Ramos (cell line): ENCODE data around the gene BMP4.

Experiments used
- in situ Hi-C: fragments of 300-500 bp; cut with MboI; formaldehyde crosslinking; loops from one replicate; pipeline ENCODE4 v1.14.3; 2022; ENCODE audit warnings: low sequenced_read_pairs; ENCODE audit not compliant: unreplicated experiment

Gene BMP4

DNA sequence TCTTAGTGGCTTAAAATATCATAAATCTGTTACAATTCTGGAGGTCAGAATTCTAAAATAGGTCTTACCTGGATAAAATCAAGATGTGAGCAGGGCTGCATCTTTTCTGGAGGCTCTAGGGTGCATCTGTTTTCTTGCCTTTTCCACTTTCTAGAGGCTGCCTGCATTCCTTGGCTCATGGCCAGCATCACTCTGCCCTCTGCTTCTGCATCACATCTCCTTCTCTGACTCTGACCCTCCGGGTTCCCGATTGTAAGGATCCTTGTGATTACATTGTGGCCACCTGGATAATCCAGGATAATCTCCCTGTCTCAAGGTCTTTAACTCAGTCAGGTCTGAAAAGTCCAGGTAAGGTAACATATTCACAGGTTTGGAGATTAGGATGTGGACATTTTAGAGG is 11.0 kb upstream of the BMP4 start:
- in situ Hi-C loops, result no loop called here

DNA sequence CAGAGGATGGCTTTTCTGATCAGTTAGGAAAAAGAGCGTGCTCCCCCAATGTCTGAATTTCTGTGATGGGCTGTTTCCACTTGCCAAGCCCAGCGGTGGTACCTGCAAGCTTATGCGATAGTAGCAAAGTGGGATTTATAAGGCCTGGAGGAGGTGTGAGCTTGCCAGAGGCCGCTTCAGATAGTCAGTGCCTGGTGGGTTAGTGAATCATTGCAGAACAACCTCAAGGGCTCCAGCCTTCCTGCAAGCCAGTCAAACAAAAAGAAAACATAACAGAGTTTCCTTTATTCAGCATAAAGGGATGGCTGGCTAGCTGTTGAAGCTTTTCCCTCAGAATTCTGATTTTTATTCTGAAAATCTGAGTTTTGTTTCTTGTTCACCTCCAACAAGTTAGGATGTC is 7.6 kb upstream of the BMP4 start:
- in situ Hi-C loops, result no loop called here

DNA sequence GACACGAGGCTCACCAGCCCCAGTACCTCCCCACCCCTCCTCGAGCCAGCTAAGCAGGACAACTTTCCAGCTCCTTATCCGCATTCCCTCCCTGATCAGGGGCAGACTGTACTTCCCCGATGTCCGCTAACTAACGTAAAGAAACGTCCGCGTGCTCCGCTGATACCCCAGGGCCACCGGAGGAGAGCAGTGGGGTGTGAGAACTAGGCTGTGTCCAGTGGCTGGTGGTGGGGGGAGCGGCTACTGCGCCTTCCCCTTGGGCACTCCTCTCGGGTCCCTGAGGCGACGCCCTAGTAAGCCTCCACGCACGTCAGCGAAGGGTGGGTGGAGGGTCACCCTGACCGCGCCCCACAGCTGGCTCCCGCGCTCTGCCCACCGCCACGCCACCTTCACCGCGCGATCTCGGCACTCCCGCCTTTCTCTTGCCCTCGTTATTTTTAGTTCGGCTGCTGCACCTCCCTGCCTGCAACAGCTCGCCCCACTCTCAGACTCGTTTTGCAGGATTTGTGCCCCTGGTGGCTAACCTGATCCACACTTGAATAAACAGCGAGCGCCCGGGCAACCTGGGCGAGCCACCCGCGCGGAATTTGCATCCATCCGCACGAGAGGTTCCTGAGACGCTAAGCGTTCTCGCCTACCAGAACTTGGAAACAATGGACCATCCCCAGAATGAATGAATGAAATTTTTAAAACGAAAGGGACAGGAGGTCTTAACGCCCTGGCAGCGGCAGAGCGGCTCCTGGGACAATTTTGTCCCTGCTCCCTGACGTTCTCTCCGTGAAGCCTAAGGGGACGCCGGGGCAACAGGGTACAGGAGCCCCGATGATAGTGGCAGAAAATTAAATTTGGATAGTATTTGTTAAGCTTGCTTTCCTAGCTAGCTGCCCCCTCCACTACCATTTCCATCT is 6.9 kb upstream of the BMP4 start:
- in situ Hi-C loops, result no loop called here

DNA sequence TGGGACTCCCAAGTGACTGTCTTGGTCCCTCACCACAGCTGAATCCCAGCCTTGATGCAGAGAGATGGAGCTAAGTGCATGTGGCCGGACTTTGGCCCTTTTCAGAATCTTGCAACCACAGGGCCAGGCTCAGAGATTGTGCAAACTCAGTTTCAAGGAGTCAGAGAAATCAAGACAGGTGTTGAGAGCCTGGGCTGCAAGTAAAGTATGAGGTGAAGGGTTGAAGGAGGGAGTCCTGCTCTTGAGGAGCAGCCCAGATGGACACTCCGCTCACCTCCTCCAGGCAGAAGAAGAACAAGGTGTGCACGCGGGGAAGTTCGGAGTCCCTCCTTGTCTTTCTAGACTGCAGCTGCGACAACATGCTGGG is 6.3 kb upstream of the BMP4 start:
- in situ Hi-C loops, result no loop called here

DNA sequence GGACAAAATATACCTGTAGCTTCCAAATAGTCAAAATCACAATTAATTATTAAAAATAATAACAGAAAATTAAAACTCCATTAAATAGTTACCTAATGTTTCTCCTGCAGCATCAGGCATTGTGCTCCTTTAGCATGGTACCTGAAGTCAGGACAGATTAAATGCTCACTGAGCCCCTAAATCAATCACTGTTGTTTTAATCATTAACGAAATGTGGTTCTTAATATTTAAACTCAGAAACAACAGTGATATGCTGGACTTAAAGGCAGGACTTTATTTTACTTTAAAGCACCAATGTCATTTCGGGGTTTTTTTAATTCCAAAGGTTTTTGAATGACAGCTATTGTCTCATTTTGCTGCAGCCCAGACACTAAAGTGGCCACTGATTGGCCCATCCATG is 2.0 kb upstream of the BMP4 start:
- in situ Hi-C loops, result no loop called here

DNA sequence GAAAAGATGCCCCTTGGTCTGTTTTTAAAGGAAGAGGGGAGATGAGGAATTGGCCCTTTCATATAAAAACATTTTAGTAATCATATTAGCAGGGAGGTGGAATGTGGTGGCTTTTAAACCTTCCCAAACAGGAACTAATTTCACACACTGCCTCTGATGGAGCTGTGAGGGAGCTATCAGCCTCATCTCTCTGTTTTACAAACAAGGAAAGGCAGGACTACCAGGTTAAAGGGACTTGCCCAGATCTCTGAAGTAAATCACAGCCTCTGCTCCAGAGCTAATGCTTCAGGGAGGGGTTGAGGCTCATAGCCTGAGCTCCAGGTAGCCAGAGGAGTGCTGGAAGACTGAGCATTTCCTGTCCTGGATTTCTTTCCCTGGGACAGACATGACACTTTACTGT is 1.1 kb upstream of the BMP4 start:
- in situ Hi-C loops, result no loop called here

DNA sequence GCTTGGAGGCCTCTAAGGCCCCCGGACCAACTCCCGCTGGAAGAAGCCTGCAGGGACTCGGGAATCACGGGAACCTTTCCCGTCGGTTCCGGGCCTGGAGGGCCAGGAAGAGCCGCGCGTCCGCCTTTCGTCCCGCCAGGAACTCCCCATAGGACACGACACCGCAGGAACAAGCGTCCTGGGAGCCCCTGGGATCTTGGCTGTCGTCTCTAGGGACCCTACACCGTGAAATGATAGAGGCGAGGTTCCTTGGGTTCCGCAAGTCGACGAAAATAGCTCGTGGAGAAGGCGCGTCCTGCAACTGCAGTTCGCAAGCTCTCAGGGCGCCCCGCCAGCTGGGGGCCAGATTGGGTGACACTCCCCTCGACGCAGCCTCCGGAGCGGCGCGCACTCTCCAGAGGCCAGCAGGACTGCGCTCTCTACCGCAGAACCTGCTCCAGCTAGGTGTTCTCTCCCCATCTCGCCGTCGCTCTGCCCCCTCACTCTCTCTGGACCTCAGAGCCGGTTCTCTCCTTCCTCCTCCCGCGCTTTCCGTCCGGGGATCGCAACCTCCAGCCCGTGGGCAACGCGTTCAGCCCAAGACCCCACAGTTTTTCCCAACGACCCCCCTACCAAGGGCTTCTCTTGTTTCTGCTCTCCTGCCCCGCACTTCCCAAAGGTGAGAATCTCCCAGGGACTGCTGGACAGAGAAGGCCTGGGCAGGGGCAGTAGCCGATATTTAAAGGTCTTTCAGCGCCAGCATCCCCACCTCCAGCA is 776 bp downstream of the BMP4 start:
- in situ Hi-C loops, result no loop called here

DNA sequence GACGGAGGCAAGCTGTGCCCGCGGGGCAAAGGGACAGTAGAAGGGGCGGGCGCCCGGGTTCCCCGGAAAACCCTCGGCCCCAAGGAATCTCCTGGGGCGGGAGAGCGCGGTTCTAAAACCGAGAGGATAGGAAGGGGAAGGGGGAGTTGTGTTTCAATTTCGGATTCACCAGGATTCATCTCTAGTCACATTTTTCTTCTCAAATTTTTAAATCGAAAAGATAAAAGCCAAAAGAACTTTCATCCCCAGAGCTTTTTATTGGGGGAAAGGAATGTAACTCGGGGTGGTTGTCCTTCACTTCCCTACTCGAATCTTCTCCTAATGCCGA is 1.4 kb downstream of the BMP4 start:
- in situ Hi-C loops, result no loop called here

DNA sequence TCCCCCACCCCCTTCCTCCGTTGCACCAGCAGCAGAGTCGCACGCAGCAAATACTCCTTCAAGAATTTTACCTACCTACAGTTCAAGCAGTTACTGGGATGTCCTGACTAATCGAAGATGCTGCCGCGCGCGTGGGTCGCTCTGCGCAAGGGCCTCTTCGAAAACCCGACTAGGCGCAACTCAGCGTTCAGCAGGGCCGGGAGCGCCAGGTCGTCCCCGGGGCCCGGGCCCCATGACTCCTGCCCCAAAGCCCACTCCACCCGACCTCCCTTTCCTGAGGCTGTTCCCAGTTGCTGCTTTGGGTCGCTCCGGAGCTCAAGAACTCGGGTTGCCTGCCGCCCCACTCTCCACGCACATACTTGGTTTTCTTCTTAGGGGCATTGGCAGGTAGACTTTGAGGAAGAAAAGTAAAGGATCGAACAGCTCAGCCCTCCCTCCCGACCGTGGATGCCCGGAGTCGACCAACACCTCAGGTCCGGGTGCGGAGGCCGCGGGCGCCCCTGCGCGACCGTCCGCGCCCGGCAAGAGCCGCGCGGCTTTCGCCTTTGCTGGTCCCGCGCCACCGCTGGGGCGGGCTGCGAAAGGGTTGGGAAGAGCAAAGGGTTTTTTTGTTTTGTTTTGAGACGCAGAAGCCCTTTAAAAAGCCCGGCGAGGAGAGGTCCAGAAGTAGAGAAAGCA is 1.9 kb downstream of the BMP4 start:
- in situ Hi-C loops, result no loop called here

DNA sequence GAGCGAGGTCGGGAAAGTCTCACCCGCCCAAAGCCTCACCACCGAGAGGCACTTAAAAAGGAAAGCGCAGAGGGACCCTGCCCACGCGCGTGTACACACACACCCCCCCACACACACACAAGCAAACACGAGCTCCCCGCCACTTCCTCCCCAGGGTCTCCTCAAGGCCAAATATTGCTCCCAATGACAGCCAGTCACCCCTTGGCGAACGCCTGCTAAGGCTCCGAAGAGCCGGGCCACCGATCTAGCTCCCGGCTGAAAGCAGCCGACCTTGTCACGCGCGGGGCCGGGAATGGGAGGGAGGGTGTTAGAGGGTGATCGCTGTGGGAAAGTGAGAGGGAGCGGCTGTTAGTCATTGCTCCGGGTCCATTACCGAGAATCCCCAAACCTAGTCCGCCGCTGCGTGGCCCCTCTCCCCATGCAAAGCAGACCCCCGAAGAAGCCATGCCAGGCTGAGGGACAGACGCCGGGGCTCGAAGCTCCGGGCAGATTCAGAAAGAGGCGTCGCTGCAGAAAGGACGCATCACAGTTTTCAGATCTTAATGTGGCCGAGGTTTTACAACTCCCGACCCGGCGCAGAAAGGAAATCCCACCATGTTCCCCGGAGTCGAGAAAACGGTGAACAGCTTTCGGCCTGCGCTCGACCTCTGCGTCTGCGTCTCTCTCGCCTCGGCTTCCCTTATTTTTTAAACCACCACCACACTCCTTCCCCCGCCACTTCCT is 2.6 kb downstream of the BMP4 start:
- in situ Hi-C loops, result no loop called here

DNA sequence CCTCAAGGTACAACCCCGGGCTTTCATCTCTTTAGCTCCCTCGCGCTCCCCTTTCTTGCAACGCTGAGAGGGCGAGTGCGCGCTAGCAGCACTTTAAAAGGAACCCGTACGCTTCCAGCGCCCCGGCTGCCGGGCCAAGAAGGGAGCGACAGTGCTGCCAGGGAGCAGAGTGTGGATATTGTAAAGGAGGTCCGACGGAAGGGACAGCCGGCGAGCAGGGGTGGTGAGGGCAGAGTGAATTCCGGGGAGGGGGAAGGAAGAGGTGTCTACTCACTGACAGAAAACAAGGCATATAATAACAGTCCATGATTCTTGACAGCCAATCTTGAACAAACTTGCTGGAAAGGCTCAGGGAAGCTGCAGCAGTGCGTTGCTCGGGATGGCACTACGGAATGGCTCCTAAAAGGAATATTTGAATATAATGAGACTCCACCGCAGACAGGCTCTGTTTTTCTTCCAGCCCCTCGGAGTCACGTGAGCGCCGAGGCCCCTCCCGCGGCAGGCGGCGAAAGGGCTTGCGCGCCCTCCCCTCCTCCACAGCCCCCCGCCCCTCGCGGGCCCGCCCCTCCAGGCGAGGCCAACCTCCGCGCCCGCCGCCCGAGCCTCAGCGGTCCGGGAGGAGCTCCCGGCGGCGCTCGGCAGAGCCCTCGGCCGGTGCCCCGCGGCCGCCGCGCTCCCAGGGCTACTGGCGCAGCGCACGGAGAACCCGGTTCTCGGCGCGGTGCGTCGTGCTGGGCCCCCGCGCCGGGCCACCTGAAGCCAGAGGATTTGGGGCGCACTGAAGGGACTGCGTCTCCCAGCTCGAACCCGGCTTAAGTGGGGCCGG is 3.4 kb downstream of the BMP4 start:
- in situ Hi-C loops, result no loop called here

DNA sequence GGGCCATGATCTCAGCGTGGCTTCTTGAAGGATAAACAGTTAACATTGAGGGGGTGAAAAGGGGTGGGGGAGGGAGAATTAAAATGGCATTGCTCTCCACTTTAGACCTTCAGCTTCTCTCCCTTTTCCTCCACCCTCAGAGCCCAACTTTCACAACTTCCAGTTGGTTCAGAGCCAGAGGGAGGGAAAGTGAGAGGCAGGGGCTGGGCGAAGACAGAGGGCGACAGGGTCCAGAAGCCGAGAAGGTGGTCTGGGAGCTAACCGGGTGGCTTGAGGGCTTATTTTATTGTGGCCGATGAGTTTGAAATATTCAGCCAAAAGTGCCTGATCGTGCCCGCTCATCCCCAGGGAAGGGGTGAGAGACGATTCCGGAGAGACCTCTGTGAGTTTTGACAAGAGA is 4.1 kb downstream of the BMP4 start:
- in situ Hi-C loops, result no loop called here

DNA sequence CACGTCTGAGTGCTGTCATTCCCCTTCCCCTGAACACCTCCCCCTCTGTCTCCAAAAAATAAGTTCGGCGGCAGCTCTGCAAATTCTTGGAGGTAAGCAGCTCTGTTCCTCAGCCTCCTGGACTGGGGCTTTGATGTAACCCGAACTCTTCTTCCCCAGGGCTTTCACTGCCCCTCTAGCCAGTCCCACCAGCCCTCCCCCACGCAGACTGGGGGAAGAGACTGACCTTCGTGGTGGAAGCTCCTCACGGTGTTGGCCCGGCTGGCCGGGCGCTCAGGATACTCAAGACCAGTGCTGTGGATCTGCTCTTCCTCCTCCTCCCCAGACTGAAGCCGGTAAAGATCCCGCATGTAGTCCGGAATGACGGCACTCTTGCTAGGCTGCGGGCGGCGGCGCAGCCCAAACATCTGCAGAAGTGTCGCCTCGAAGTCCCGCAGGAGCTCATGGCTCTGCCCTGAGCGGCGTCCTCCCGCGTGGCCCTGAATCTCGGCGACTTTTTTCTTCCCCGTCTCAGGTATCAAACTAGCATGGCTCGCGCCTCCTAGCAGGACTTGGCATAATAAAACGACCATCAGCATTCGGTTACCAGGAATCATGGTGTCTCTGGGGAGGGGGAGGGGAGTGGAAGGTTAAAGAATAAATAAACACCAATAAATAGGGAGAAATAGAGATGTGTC is 4.9 kb downstream of the BMP4 start:
- in situ Hi-C loops, result no loop called here

DNA sequence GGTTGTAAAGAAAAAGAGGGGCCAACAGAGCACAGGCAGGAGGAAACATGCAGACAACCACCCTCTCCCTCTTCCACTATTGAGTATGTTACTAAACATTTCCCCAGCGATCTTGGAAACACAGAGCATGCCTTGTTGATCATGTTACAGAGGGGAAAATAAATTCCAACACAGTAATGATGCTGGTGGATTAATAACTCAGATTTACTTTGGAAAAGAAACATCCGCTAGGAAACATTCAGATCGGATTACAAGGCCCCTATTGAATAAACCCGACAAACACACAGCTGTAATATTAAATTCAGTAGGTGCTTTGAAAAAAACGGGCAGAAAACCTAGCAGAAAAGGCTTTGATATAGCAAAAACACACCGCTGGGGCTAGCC is 5.4 kb downstream of the BMP4 start:
- in situ Hi-C loops, result no loop called here

DNA sequence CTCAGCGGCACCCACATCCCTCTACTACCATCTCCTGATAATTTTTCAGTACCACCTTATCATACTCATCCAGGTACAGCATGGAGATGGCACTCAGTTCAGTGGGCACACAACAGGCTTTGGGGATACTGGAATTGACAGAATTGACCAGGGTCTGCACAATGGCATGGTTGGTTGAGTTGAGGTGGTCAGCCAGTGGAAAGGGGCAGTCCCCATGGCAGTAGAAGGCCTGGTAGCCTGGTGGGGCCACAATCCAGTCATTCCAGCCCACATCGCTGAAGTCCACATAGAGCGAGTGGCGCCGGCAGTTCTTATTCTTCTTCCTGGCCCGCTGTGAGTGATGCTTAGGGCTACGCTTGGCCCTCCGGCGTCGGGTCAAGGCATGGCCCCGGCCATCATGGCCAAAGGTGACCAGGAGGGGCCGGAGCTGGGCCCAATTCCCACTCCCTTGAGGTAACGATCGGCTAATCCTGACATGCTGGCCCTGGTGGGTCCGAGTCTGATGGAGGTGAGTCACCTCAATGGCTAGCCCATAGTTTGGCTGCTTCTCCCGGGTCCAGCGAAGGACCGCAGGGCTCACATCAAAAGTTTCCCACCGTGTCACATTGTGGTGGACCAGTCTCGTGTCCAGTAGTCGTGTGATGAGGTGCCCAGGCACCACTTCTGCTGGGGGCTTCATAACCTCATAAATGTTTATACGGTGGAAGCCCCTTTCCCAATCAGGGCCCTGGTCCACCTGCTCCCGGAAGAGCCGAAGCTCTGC is 6.4 kb downstream of the BMP4 start:
- in situ Hi-C loops, result no loop called here

DNA sequence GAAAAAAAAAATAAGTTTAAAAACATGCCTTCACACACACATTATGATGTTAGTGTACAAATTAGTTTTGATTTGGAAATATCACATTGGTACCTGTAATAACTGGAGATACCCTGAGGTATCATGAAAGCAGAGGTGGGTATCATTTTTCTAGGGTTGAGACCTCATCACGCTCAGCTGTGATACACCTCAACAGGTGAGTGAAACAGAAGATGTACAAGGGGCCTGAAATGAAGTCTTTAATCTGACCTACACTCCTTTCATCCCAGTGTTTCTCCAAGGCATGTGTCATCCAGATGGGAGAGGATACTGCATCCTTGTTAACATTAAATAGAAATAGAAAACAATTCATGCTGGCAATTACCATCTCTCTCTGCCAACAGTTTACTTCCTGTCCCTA is 7.4 kb downstream of the BMP4 start:
- in situ Hi-C loops, result no loop called here

DNA sequence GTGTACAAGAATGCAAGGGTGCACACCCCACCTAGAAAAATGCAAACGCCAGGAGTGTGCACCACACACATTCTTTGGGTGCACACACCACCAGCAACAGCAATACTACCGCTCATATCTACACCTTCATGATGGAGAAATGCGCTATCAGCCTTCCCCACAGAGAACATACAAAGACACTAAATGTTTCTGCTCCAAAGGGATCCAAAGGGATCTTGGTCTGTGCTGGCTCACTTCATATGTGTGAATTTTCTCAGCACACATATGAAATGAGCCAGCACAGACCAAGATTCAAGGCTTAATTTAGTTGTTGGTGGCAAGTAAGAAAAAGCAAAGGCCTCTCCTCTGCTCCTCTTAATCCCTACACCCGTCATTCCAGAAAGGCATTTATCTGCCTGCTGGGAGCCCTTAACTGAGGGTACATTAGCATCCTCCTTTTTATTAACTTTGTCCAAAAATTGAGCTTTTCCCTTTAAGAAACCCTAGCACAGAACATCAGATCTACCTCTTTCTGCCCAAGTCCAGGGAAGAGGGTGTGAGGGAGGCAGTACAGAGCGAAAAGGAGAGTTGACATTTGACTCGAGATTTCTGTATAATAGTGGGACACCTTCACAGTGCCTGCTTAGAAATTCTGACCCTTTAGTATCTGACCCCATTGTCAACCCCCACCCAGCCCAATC is 8.3 kb downstream of the BMP4 start:
- in situ Hi-C loops, result no loop called here
